ENCODE results near the gene HBE1.
"Not testable (repeated sequence)": the region's sequence is repeated elsewhere in the genome, so short reads cannot be mapped to it uniquely, and the experiment has no call there.

Gene HBE1

GRCh38 chr11:5269715-5270147, at the start of gene HBE1:
TSS of gene HBE1 (minus strand) at chr11:5269945. CDS start at chr11:5269890, 55 bp downstream.
- DNase-seq (ENCODE audit: low read depth in 1 of 2, low spot score in 1 of 2), result no peak

DNA sequence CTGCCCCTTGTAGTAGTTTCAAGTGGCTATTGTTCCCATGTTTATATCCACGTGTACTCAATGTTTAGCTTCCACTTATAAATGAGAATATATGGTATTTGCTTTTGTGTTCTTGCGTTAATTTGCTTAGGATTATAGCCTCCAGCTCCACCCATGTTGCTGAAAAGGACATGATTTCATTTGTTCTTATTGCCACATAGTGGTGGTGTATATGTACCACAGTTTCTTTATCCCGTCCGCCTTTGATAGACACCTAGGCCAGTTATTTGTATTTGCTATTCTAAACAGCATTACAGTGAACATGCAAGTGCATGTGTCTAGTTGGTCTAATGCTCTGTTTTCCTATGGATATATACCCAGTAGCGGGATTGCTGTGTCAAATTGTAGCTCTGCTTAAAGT, 47.5 kb upstream of the HBE1 start:
- DNase-seq (ENCODE audit: low read depth in 1 of 2, low spot score in 1 of 2), result no peak

- DNase-seq (ENCODE audit: low read depth in 1 of 2, low spot score in 1 of 2), result not testable (repeated sequence)
Observed at GRCh38 chr11:5313326-5314023, 43.7 kb upstream of the HBE1 start.

DNA sequence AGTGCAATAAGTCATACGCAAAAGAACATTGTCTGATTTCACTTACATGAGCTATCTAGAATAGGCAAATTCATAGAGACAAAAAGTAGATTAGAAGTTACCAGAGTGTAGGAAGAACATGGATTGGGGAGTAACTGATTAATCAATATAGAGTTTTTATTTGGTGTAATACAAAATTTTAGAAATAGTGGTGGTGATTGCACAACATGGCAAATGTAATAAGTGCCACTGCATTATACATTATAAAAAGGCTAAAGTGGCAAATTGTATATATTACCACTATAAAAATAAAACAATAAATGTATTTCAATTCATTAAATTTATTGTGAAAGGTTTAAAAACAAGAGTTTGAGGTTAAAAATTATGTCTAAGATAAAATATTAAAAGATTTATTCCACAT, 40.7 kb upstream of the HBE1 start:
- no peak for DNase-seq (ENCODE audit: low read depth in 1 of 2, low spot score in 1 of 2)

- DNase-seq (ENCODE audit: low read depth in 1 of 2, low spot score in 1 of 2), result no peak
Observed at GRCh38 chr11:5307256-5308019, 37.7 kb upstream of the HBE1 start.

GRCh38 chr11:5304046-5304445, 34.3 kb upstream of the HBE1 start:
- DNase-seq (ENCODE audit: low read depth in 1 of 2, low spot score in 1 of 2), result no peak

DNA sequence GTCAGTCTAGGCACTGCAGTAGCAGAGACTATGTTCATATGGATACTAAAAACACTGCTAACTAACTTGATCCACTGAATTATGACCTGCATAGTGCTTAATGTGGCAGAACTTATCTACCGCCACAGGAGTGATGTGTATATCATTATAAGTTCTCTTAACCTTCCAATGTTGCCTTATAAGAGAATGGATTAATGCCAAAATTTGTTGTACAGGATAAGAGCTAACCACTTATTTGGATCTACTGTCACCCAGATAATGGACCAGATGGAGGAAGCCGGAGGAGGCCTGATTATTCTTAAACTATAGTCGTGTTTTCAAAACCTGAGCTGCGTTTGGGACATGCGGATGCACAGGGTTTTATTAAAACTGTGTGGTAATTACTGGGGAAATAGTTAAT, 33.9 kb upstream of the HBE1 start:
- DNase-seq (ENCODE audit: low read depth in 1 of 2, low spot score in 1 of 2), result no peak

GRCh38 chr11:5301846-5302245, 32.1 kb upstream of the HBE1 start, which contains the start of gene OR51B4:
TSS of gene OR51B4 (minus strand) at chr11:5301946. CDS start at chr11:5301946, 0 bp downstream.
- no peak for DNase-seq (ENCODE audit: low read depth in 1 of 2, low spot score in 1 of 2)

GRCh38 chr11:5300251-5300650, 30.5 kb upstream of the HBE1 start:
- no peak for DNase-seq (ENCODE audit: low read depth in 1 of 2, low spot score in 1 of 2)

DNA sequence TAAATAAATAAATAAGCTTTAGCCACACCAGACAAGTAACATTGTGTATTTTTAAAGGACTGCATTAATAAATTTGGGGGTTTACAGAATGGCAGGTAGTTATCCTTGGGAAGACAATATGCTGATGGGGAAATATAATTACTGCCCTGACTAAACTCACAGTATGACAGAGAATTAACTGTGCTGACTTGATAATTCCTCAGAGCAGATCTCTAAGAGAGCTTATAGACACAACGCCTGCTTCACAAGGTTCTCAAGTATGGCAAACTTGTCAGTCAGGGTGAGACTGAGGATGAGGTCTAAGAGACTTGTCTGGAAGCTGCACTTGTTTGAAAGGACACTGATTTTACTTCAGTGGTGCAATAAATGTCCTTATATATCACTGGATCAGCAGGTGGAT, 28.7 kb upstream of the HBE1 start:
- DNase-seq (ENCODE audit: low read depth in 1 of 2, low spot score in 1 of 2), result no peak

DNA sequence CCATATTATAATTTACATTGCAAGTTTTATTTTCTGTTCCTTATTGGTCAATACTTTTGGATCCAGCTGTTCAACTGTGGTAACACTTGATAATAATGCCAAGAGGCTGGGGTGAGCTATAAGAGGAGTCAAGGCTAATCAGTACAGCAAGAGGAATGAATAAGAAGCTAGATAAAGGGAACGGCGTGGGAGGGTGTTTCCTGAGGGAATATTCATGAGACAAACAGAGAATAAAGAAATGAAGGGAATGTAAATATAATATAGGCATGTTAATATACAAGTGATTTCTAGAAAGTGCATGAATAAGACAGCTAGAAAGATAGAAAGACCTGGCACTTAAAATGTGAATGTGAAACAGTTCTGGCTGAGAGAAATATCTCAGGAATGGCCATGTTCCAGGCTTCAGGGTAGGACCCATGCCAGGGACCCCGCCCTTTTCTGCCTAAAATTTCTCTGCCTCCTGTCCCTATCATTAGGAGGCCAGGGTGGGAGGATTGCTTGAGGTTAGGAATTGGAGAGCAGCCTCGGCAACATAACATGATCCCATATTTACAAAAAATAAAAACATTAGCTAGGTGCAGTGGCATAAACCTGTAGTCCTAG, 28.1 kb upstream of the HBE1 start:
- DNase-seq (ENCODE audit: low read depth in 1 of 2, low spot score in 1 of 2), result no peak

GRCh38 chr11:5294342-5294995, 24.7 kb upstream of the HBE1 start:
- not testable (repeated sequence) for DNase-seq (ENCODE audit: low read depth in 1 of 2, low spot score in 1 of 2)

DNA sequence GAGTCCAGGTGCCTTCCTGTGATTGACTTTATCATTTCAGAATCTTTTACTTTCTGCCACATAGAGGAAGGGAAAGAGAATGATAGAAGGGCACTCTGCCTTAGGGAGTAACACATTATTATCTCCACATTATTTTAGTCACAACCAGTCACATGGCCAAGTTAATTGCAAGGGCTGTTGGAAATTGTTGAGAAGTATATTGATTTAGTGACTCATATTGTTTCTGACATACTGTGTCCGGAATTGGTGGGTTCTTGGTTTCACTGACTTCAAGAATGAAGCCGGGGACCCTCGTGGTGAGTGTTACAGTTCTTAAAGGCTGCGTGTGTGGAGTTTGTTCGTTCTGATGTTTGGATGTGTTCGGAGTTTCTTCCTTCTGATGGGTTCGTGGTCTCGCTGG, 23.3 kb upstream of the HBE1 start:
- DNase-seq (ENCODE audit: low read depth in 1 of 2, low spot score in 1 of 2), result no peak

DNA sequence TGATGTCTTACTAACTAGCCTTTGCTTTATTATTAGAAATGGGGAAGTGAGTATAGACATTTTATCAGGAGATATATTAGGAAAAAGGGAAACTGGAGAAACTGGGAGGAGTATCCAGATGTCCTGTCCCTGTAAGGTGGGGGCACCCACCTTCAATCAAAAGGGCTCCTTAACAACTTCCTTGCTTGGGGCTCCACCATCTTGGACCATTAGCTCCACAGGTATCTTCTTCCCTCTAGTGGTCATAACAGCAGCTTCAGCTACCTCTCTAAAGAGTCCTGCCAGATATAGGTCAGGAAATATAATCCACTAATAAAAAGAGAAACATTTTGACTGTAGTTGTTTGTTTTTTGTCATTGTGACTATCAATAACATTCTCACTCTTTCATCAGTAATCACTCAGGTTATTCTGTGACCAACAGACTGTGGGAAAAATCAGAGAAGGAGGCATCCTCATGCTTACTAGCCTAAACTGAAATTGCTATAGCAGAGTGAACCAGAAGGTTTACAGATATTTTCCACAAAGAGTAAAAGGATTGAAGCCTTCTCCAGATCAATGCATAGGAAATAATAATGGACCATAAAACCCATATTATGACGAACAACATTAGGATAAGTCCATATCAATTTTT, 21.6 kb upstream of the HBE1 start:
- no peak for DNase-seq (ENCODE audit: low read depth in 1 of 2, low spot score in 1 of 2)

GRCh38 chr11:5290106-5290505, 20.4 kb upstream of the HBE1 start:
- no peak for DNase-seq (ENCODE audit: low read depth in 1 of 2, low spot score in 1 of 2)

DNA sequence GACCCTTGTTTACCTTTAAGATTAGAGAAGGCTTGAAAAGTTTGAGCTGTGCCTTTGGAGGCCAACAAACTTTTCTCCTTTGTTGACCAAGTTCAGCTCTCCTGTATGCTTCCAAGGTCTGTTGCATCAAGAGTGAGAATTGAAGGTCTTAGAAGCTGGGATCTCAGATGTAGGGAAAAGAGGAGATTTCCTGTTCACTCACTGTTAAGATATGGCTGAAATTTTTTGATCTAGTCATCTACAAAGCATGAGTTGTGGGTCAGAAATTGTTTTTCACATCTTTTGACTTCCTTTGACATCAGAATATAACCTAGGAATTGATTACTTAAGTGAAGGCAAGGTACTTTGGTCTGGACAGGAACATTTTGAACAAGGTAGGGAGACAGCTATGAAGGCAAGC, 20.0 kb upstream of the HBE1 start:
- DNase-seq (ENCODE audit: low read depth in 1 of 2, low spot score in 1 of 2), result no peak

DNA sequence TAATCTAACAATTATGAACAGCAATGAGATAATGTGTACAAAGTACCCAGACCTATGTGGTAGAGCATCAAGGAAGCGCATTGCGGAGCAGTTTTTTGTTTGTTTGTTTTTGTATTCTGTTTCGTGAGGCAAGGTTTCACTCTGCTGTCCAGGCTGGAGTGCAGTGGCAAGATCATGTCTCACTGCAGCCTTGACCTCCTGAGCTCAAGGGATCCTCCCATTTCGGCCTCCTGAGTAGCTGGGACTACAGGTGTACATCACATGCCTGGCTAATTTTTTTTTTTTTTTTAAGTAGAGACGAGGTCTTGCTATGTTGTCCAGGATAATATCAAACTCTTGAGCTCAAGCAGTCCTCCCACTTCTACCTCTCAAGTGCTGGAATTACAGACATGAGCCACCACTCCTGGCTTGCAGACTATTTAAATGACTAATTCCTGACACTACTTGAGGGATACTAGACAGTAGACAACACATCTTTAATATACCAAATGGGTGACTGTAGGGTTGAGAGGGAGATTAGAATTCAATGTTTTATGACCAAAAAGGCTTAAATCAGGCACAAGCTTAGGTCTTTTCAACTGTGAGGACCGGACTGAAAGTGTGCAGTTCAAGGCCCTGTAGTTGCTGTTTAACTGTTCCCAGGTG, 19.3 kb upstream of the HBE1 start:
- DNase-seq (ENCODE audit: low read depth in 1 of 2, low spot score in 1 of 2), result no peak

- DNase-seq (ENCODE audit: low read depth in 1 of 2, low spot score in 1 of 2), result no peak
Observed at GRCh38 chr11:5288108-5288905, 18.6 kb upstream of the HBE1 start.

- no peak for DNase-seq (ENCODE audit: low read depth in 1 of 2, low spot score in 1 of 2)
Observed at GRCh38 chr11:5286901-5287300, 17.2 kb upstream of the HBE1 start.

DNA sequence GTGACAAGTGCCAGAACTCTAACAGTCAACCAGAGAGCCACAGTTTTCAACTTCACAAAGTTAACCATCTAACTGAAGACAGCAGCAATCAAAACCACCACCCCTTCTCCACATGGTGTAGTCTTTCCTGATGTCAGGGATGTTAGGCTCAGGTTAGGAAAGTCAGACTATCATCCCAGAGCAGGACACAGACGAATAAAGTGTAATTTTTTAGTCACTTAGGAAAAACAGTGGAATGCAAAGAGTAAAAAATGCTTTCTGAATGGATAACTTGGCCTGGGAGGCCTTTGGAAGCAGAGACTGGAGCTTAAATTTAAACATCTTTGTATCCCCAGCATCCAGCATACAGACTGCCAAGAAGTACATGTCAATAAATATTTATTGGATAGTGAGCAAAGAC, 16.6 kb upstream of the HBE1 start:
- DNase-seq (ENCODE audit: low read depth in 1 of 2, low spot score in 1 of 2), result no peak
